GM04504 (cell line): Measurements from ENCODE around the gene POFUT2.

Experiments used
- DNase-seq: peaks from one replicate; pipeline ENCODE4 v3.0.0-alpha.2; 2012; ENCODE audit warnings: low read depth

Gene POFUT2

GRCh38 chr21:45262616-45263015 lies 25.1 kb downstream of the POFUT2 start:
- DNase-seq: no peak

GRCh38 chr21:45262041-45262581 lies 25.6 kb downstream of the POFUT2 start:
- DNase-seq: no peak

- DNase-seq: no peak
These were observed 26.6 kb downstream of the POFUT2 start for GRCh38 chr21:45261093-45261492.

GRCh38 chr21:45260191-45260825 lies 27.4 kb downstream of the POFUT2 start:
- DNase-seq: no peak

GRCh38 chr21:45259206-45259840 lies 28.4 kb downstream of the POFUT2 start:
- no peak for DNase-seq

- no peak for DNase-seq
These were observed 29.2 kb downstream of the POFUT2 start for GRCh38 chr21:45258466-45258865.

GRCh38 chr21:45257673-45258341 lies 29.9 kb downstream of the POFUT2 start:
- DNase-seq: no peak

GRCh38 chr21:45256912-45257672 lies 30.6 kb downstream of the POFUT2 start:
- DNase-seq: no peak

GRCh38 chr21:45256021-45256911 lies 31.4 kb downstream of the POFUT2 start:
- DNase-seq: no peak

- DNase-seq: no peak
These were observed 32.2 kb downstream of the POFUT2 start for GRCh38 chr21:45255381-45256020.

- DNase-seq: no peak
These were observed 33.2 kb downstream of the POFUT2 start for GRCh38 chr21:45254460-45254930.

GRCh38 chr21:45253633-45254459 lies 33.8 kb downstream of the POFUT2 start:
- DNase-seq: no peak

- no peak for DNase-seq
These were observed 34.5 kb downstream of the POFUT2 start for GRCh38 chr21:45253180-45253579.

- no peak for DNase-seq
These were observed 35.2 kb downstream of the POFUT2 start for GRCh38 chr21:45252448-45252925.

GRCh38 chr21:45251635-45252447 lies 35.9 kb downstream of the POFUT2 start:
- no peak for DNase-seq

- no peak for DNase-seq
These were observed 36.6 kb downstream of the POFUT2 start for GRCh38 chr21:45250914-45251634.

- DNase-seq: no peak
These were observed 37.4 kb downstream of the POFUT2 start for GRCh38 chr21:45250272-45250671.

- DNase-seq: no peak
These were observed 38.1 kb downstream of the POFUT2 start for GRCh38 chr21:45249626-45250025.
